Astrocyte of the spinal cord (primary cell): ENCODE measurements around the gene SND1.

Experiments
- DNase-seq: peaks from one replicate; pipeline ENCODE4 v3.0.0; 2011; ENCODE audit warnings: low read depth, low spot score
- H3K4me3 ChIP-seq: 2 replicates; pipeline ENCODE4 v1.5.1; 2011; ENCODE audit warnings: low read depth, mild to moderate bottlenecking, low read length, moderate library complexity
- in situ Hi-C: cut with HindIII; loops from 2 replicates; pipeline ENCODE4 v1.10.0; 2017; ENCODE audit warnings: low sequenced_read_pairs
- TF ChIP-seq, protein P1 (sequence below): IDR thresholded peaks from 2 replicates; pipeline ENCODE4 v1.5.1; 2012; ENCODE audit warnings: low read depth, mild to moderate bottlenecking, low read length, inconsistent platforms

SND1 gene

GRCh38 chr7:127770885-127771284 lies 118.9 kb downstream of the SND1 start:
- DNase-seq = no peak
- TF ChIP-seq, protein P1, sequence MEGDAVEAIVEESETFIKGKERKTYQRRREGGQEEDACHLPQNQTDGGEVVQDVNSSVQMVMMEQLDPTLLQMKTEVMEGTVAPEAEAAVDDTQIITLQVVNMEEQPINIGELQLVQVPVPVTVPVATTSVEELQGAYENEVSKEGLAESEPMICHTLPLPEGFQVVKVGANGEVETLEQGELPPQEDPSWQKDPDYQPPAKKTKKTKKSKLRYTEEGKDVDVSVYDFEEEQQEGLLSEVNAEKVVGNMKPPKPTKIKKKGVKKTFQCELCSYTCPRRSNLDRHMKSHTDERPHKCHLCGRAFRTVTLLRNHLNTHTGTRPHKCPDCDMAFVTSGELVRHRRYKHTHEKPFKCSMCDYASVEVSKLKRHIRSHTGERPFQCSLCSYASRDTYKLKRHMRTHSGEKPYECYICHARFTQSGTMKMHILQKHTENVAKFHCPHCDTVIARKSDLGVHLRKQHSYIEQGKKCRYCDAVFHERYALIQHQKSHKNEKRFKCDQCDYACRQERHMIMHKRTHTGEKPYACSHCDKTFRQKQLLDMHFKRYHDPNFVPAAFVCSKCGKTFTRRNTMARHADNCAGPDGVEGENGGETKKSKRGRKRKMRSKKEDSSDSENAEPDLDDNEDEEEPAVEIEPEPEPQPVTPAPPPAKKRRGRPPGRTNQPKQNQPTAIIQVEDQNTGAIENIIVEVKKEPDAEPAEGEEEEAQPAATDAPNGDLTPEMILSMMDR = no peak
- in situ Hi-C loops = no loop called here
- H3K4me3 ChIP-seq = no peak overlapping the region

DNA sequence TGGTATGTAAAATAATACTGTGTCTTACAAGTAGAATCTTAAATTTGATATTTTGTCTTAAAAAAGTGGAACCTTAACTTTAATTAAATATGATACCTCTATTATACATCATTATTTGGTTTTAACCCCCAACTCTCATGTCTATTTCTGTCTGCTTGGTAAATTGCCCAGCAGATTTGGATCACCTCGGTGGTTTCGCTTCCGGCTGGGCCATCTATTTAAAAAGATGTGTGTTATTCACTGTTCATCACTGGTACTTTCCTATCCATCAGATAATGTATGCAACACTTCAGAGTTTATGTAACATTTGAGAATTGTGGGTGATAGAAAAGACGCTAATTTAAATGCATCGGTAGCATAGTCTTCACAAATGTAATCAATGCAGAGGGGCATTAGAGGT lies 119.7 kb downstream of the SND1 start:
- no peak for DNase-seq
- TF ChIP-seq, protein P1 = no peak

GRCh38 chr7:127776776-127777386 lies 124.9 kb downstream of the SND1 start:
- H3K4me3 ChIP-seq = no peak overlapping the region
- TF ChIP-seq, protein P1 = no peak
- in situ Hi-C loops = no loop called here
- DNase-seq = peak; percentile 81

More for the DNA sequence above, 119.7 kb downstream of the SND1 start:
- in situ Hi-C loops = no loop called here
- H3K4me3 ChIP-seq = no peak overlapping the region

GRCh38 chr7:127780489-127780888 lies 128.5 kb downstream of the SND1 start:
- H3K4me3 ChIP-seq = no peak overlapping the region
- DNase-seq = no peak
- TF ChIP-seq, protein P1 = no peak
- in situ Hi-C loops = no loop called here

DNA sequence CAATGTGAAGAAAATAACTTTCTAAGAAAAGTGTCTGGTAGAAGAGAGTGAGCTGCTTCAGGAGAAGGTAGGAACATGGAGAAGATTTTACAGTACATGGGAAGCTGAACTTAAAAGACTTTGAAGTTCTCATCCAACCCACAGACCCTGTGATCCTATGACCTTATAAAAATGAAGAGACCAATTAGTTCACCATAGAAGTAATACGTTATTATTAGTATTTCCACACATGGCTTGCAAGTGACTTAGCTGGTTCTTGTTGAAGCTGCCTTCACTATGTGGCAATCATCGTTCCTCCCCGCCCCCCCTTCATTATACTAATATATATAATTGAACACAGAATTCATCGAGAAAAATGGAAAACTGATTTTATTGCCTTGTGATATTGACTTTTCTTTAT lies 129.1 kb downstream of the SND1 start:
- DNase-seq = no peak
- TF ChIP-seq, protein P1 = no peak
- no peak overlapping the region for H3K4me3 ChIP-seq
- in situ Hi-C loops = no loop called here

DNA sequence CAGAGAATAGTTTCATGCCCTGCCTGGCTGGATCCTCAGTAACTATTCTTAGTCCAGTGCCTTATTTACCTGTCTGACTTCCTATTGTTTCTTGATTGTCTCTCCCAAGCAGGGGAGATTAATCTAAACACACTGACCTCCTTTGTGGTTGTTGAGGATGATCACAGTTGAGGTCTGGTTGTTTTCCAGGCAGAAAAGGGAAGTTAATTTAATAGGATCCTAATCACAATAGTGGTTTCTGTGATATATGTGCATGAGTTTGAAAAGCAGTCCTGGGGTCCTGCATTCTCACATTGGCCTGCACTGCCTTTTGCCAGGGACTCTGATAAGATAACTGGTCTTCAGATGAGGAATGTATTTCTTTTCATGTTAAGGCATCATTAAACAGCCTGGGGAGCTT lies 130.1 kb downstream of the SND1 start:
- H3K4me3 ChIP-seq = no peak overlapping the region
- in situ Hi-C loops = no loop called here
- TF ChIP-seq, protein P1 = no peak
- DNase-seq = no peak
